Upper lobe of left lung (tissue), 6 donors: ENCODE measurements around the gene CDC42BPA. TPM values are rescaled to one million over a fixed set of nuclear protein-coding genes. Genes with fewer than 3 reads are reported as not detected.

ENCODE experiments used
- ATAC-seq, 2 donors: fragments of 200-7000 bp; cut with Tn5 transposase; one replicate each; pipeline ENCODE4 v1.9.1; 2022; ENCODE audit warnings: mild to moderate bottlenecking in 2 of 2, moderate library complexity in 2 of 2; ENCODE audit not compliant: low FRiP score in 2 of 2
- DNase-seq, 2 donors: peaks; one replicate each; pipeline ENCODE4 v3.0.0-alpha.2; 2019 to 2020
- H3K27ac ChIP-seq, 4 donors: fragments of 200-600 bp; sonication (generic); one replicate each; pipeline ENCODE4 v1.5.1; 2016 to 2019
- H3K27me3 ChIP-seq, 4 donors: fragments of 200-600 bp; sonication (generic); one replicate each; pipeline ENCODE4 v1.5.1; 2017 to 2019
- H3K36me3 ChIP-seq, 4 donors: fragments of 200-600 bp; sonication (generic); one replicate each; pipeline ENCODE4 v1.5.1; 2016 to 2019
- H3K4me1 ChIP-seq, 4 donors: fragments of 200-600 bp; sonication (generic); one replicate each; pipeline ENCODE4 v1.5.1; 2018 to 2019
- H3K4me3 ChIP-seq, 4 donors: fragments of 200-600 bp; sonication (generic); one replicate each; pipeline ENCODE4 v1.5.1; 2017 to 2019; ENCODE audit warnings: mild to moderate bottlenecking in 2 of 4, moderate library complexity in 1 of 4
- H3K9me3 ChIP-seq, 4 donors: fragments of 200-600 bp; sonication (generic); one replicate each; pipeline ENCODE4 v1.5.1; 2018 to 2019
- EP300 ChIP-seq, 4 donors: sonication (generic); formaldehyde crosslinking; IDR thresholded peaks; one replicate each; pipeline ENCODE4 v1.5.1; 2017; ENCODE audit warnings: antibody characterized with exemption in 4 of 4, control low read depth in 2 of 4
- POLR2A ChIP-seq, 4 donors: fragments of 450-650 bp; IDR thresholded peaks; one replicate each; pipeline ENCODE4 v1.5.1; 2016 to 2017; ENCODE audit warnings: antibody characterized with exemption in 4 of 4, mild to moderate bottlenecking in 2 of 4
- POLR2AphosphoS5 ChIP-seq, 2 donors: sonication (generic); formaldehyde crosslinking; IDR thresholded peaks; one replicate each; pipeline ENCODE4 v1.5.1; 2017; ENCODE audit warnings: antibody characterized with exemption in 2 of 2
- WGBS, 2 donors: methylation state at CpG; one replicate each; pipeline ENCODE4 v1.1.5; 2017 to 2018; 5-methylcytosine and 5-hydroxymethylcytosine counted together
- total RNA-seq, 6 donors: library from RNA; depleted of rRNA in 4 of 6; stranded (reverse); fragments of >200 nt in 4 of 6; gene quantifications; one replicate each; pipeline versions ENCODE4 v1.1.0 to v1.2.1, GENCODE V29; 2016 to 2021
- TF ChIP-seq, protein P1 (sequence below), 6 experiments: fragments of 450-650 bp in 4 of 6; fragments of 200-600 bp in 2 of 6; sonication (generic) in 2 of 6; IDR thresholded peaks; one replicate each; pipeline ENCODE4 v1.5.1; 2016 to 2019; ENCODE audit warnings: antibody characterized with exemption in 6 of 6
- donor health status: DM: no; HTN: no; CAD: no; lungs with moderate emphysema.
- donor health status: DM: no; HTN: yes; CAD: no; lungs with severe emphysema.

Gene CDC42BPA
- total RNA-seq, 6 donors from 2014 or later = 27.8 to 76.1 (median 33.1) TPM

DNA sequence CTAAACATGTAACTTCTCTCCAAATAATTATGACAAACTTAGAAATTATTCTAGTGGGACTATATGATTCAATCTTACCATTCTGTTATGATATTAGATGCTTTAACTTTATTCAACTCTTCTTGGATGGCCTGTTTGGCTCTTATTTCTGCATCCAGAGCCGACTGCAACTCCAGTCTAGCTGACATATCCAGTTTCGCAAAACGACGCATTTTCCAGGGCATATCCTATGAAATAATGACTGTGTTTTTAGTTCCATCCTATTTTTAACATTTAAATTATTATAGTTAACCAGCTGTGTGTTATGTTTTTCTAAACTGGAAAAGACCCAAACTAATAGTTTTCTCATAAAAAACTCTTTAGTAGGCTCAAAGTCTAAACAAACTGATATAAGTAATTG is 244.5 kb downstream of the CDC42BPA start:
- TF ChIP-seq POLR2A (IDR thresholded peaks at IDR 0.05) (no peak), EP300 (IDR thresholded peaks at IDR 0.05) (no peak)
- H3K27me3 ChIP-seq = no peaks in the 10 kb centered on the region
- 88 to 92% methylated on average over 4 of the region's 4 CpGs for WGBS, 2 donors
- no peak for DNase-seq
- no peak for ATAC-seq
- no peak overlapping the region for H3K4me3 ChIP-seq
- H3K27ac ChIP-seq = no peak overlapping the region
- no peaks in the 10 kb centered on the region for H3K9me3 ChIP-seq
- H3K4me1 ChIP-seq = no peaks in the 10 kb centered on the region
- H3K36me3 ChIP-seq = peaks cover 0 to 25% (median 0%) of the 10 kb centered on the region in 4 donors

DNA sequence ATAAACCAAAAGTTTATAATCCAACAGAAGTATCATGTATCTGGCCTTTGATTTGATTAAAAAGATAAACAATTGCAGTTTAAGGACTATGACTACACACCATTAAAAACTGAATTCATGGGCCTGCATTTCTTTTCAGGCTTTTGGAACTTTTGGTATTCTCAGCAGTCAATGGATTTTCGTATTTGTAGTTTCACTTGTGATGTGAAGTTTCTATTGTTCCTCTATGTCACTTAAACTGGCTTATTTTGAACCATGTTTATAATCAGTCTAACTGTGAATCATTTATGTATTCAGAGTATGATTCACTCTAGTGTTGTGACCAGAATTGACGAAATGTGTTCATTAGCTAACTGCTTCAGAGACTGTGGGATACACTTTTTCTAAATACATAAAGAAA is 245.3 kb downstream of the CDC42BPA start:
- no peaks in the 10 kb centered on the region for H3K9me3 ChIP-seq
- no peak for ATAC-seq
- no peaks in the 10 kb centered on the region for H3K4me1 ChIP-seq
- H3K4me3 ChIP-seq = no peak overlapping the region
- no peaks in the 10 kb centered on the region for H3K27me3 ChIP-seq
- peaks cover 0 to 25% (median 0%) of the 10 kb centered on the region in 4 donors for H3K36me3 ChIP-seq
- no peak for DNase-seq
- H3K27ac ChIP-seq = no peak overlapping the region
- 81 to 90% methylated on average over 2 of the region's 2 CpGs for WGBS, 2 donors
- TF ChIP-seq POLR2AphosphoS5 (IDR thresholded peaks at IDR 0.05) (no peak), EP300 (IDR thresholded peaks at IDR 0.05) (no peak), POLR2A (IDR thresholded peaks at IDR 0.05) (no peak)
- TF ChIP-seq, protein P1, sequence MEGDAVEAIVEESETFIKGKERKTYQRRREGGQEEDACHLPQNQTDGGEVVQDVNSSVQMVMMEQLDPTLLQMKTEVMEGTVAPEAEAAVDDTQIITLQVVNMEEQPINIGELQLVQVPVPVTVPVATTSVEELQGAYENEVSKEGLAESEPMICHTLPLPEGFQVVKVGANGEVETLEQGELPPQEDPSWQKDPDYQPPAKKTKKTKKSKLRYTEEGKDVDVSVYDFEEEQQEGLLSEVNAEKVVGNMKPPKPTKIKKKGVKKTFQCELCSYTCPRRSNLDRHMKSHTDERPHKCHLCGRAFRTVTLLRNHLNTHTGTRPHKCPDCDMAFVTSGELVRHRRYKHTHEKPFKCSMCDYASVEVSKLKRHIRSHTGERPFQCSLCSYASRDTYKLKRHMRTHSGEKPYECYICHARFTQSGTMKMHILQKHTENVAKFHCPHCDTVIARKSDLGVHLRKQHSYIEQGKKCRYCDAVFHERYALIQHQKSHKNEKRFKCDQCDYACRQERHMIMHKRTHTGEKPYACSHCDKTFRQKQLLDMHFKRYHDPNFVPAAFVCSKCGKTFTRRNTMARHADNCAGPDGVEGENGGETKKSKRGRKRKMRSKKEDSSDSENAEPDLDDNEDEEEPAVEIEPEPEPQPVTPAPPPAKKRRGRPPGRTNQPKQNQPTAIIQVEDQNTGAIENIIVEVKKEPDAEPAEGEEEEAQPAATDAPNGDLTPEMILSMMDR (IDR thresholded peaks at IDR 0.05) = no peak

DNA sequence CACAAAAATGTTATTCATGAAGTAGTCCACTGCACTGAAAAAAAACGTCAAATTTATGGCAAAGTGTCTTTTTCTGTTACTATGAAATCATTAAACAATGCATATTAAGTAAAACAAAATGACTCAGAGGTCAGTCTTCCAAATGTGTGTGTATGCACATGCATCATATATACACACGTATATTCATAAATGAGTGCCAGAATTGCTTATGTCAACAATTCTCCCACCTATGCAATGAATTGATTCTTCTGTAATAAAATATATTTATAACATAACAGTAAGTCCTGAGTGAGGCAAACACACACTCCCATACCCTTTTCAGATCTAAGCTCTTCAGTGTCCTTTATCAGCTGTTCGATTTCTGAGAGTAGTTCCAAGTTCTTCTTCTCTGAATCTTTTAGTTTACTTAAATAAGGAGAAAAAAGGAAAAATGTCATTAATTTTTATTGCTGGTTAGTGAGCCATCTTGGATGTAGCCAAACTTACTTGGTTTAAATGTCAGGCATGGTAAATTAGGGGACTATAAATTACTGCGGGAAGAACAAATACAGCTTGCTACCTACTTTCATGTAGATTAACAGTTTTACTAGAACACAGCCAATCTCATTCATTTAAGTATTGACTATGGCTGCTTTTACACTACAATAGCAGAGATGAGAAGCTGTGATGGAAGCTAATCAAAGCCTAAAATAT is 246.3 kb downstream of the CDC42BPA start:
- H3K4me3 ChIP-seq = no peak overlapping the region
- DNase-seq (no peak), ATAC-seq (no peak)
- TF ChIP-seq, protein P1 (IDR thresholded peaks at IDR 0.05) = no peak
- TF ChIP-seq POLR2AphosphoS5 (IDR thresholded peaks at IDR 0.05) = no peak
- TF ChIP-seq POLR2A (IDR thresholded peaks at IDR 0.05) = no peak
- no peak for TF ChIP-seq EP300 (IDR thresholded peaks at IDR 0.05)
- peaks cover 0 to 25% (median 0%) of the 10 kb centered on the region in 4 donors for H3K36me3 ChIP-seq
- H3K27me3 ChIP-seq = no peaks in the 10 kb centered on the region
- H3K4me1 ChIP-seq = no peaks in the 10 kb centered on the region
- H3K9me3 ChIP-seq = no peaks in the 10 kb centered on the region
- 89 to 92% methylated on average over 4 of the region's 4 CpGs for WGBS, 2 donors
- H3K27ac ChIP-seq = no peak overlapping the region

DNA sequence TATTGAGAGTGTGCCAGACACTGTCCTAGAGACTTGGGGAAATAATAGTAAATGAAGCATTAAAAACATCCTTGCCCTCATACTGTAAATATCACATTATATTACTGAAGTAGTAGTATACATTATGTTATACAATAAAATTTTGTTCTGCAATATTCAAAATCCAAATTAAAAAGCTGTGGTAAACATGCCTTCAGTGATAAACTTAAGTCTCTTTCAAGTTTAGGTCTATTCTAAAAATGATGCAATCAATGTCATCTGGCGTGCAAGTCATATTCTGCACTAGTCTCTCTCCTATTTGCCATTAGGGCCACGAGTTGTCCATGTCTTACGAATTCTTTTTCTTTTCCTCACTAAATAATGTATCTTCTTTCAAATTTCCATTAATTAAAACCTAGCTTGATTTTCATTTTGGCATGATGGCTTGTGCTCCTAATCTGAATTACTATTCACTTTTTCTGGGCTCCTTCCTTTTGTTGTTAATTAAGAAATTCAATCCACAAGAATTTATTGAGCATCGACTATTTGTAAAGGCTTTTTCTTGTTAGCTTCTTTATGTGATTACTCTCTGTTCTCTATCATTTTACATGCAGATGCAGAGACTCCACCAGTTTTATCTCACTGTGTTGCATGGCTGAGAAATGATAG is 247.5 kb downstream of the CDC42BPA start:
- whole genome bisulfite sequencing, 2 donors = 56 to 93% methylated on average over 4 of the region's 4 CpGs

DNA sequence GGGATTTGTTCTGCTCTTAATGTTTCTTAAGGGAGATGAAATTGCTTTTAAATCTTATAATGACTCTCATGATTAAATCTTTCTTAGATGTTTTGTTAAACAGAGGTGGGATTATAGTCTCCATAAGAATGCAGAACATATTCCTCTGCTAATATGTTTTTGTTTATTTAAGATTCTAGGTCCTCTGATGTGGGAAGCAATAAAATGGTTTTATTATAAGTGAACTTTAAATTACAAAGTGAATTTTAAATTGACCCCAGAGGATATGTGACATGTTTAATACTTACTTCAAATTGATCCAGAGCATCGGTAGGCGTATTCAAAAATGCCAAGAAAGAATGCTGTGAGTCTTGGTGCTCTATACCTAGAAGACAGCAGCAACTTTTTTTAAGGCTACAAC is 248.8 kb downstream of the CDC42BPA start:
- H3K4me3 ChIP-seq = no peak overlapping the region
- DNase-seq = no peak
- no peak overlapping the region for H3K27ac ChIP-seq
- ATAC-seq = no peak
- H3K4me1 ChIP-seq = no peaks in the 10 kb centered on the region
- TF ChIP-seq POLR2AphosphoS5 (IDR thresholded peaks at IDR 0.05) (no peak), EP300 (IDR thresholded peaks at IDR 0.05) (no peak), POLR2A (IDR thresholded peaks at IDR 0.05) (no peak)
- TF ChIP-seq, protein P1 (IDR thresholded peaks at IDR 0.05) = no peak
- no peaks in the 10 kb centered on the region for H3K27me3 ChIP-seq
- WGBS, 2 donors = 89 to 98% methylated on average over 2 of the region's 2 CpGs
- no peaks in the 10 kb centered on the region for H3K9me3 ChIP-seq
- H3K36me3 ChIP-seq = peaks cover 0 to 31% (median 0%) of the 10 kb centered on the region in 4 donors

More for the DNA sequence above, 247.5 kb downstream of the CDC42BPA start:
- no peak overlapping the region for H3K27ac ChIP-seq
- no peak overlapping the region for H3K4me3 ChIP-seq
- H3K27me3 ChIP-seq = no peaks in the 10 kb centered on the region
- DNase-seq (no peak), ATAC-seq (no peak)
- TF ChIP-seq EP300 (IDR thresholded peaks at IDR 0.05) = no peak
- TF ChIP-seq, protein P1 (IDR thresholded peaks at IDR 0.05) = no peak
- TF ChIP-seq POLR2A (IDR thresholded peaks at IDR 0.05) = no peak
- TF ChIP-seq POLR2AphosphoS5 (IDR thresholded peaks at IDR 0.05) = no peak
- H3K4me1 ChIP-seq = no peaks in the 10 kb centered on the region
- H3K36me3 ChIP-seq = peaks cover 0 to 32% (median 0%) of the 10 kb centered on the region in 4 donors
- H3K9me3 ChIP-seq = no peaks in the 10 kb centered on the region
